ENCODE measurements around the gene CETN1. TPM values are rescaled to one million over a fixed set of nuclear protein-coding genes. Genes with fewer than 3 reads are reported as not detected.

CETN1 gene
- total RNA-seq, 1 experiment from 2014 or later, result not detected

DNA sequence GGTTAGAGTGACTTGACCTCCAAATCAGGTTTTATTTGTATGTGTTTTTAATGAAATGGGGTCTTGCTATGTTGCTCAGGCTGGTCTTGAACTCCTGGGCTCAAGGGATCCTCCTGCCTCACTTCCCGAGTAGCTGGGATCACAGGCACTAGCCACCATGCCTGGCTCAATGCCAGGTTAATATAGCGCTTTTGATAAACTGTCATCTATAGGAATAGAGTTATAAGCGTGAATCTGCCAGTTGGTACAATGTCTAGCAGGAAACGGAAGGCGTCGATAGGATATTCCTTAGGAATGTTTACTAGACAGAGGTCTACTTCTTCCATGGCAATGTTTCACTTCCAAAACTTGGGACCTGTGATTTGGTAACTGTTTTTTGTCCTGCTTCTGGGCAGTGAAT is 42.1 kb downstream of the CETN1 start:
- no peak for DNase-seq (ENCODE audit: low read depth)

DNA sequence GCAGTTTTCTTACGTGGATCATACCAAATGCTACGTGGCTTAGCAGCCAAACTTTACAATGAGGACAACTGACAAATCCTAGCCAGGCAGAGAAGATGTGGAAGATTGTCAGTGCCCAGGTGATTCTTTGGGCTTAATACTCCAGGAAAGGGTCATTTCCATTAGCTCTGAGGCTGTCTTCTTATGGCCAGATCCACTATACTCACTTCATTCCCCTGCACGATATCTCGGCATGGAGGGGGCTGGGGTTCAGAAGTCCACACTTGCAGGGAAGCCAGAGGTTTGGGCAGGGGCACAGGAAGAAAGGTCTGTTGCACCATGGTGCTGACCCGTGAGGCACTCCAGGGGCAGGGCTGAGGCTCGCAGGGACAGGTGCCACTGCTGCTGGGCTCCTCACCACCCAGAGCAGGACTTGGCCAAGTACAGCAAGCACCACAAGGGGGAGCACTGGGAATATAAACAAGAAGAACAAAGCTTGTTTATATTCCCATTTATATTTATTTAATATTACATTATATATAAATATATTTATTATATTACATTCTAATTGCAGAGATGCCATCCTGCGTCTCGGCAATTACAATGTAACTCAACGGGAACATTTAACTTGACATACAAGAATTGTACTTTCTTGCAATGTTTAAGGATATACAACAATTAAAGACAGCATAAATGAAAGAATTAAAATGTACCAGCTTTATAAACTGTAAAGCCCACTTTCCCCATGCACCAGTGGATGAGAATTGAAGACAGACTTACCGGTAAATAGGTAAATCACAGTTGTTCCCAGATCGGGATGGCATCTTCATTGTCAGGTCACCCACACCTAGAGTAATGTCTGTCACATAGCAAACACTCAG is 43.8 kb downstream of the CETN1 start:
- DNase-seq (ENCODE audit: low read depth), result peak; percentile 62

DNA sequence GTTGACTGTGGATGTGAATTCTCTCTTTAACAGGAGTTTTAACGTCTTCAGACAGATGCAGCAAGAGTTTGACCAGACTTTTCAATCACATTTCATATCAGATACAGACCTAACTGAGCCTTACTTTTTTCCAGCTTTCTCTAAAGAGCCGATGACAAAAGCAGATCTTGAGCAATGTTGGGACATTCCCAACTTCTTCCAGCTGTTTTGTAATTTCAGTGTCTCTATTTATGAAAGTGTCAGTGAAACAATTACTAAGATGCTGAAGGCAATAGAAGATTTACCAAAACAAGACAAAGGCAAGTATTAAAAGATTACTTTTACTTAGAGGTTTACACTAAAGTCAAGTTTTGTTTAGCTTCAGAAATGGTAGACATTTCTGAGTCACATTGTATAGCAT is 47.1 kb downstream of the CETN1 start:
- DNase-seq (ENCODE audit: low read depth), result no peak

DNA sequence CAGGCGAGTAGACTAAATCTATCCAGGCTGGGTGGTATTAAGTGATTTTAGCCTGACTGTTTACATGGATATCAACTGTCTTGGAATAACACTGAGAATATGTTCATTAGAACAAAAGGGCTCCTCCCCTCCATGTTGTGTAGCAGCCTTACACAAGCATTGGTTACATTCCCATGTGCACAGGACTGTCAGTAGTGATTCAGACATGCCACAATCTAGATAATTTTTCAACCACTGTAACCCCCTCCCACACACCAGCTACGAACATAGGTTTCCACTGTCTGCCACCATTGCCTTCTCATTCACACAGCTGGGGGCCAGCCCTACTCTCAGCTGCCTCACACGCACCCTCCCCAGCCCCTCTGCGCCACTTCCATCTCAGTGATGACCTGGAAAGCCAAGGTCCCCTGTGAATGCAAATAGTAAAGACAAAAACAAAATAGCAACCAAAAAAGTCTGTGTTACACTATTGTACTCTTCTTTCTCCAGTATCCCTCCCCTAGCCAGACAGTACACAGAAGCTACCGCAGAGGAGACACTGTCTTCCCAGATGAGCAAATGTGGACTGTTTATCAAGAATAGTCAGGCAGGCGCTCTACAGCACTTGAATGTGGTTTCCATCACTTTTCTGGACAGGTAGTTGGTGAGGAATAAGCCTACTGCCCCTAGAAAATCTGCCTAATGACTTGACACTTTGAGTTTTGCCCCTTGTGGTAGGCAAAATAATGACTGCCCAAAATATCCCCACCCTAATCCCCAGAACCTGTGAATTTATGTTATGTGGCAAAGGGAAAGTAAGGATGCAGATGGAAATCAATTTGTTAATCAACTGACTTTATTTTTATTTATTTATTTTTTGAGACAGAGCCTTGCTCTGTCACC is 49.3 kb downstream of the CETN1 start:
- no peak for DNase-seq (ENCODE audit: low read depth)

DNA sequence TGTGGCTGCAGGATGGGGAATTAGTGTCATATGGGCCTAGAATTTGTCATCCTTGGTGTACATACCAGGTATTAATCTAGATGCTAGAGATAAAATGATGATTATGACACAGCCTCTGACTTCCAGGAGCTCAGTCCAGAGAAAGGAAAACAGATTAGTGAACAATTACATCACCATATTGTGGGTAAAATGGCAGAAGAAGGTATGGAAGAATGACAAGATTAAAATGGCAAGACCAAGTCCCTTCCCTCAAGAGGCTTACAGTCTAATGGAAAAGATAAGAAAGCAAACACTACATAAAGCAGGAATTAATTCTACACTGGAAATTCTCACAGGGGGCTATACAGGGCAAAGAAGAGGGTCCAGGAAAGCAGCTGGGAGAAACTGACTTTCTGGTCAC is 51.4 kb downstream of the CETN1 start:
- peak; percentile 21 for DNase-seq (ENCODE audit: low read depth)

Other genes starting within 250 kb of the CETN1 start
- gene COLEC12, start 79.7 kb upstream of the CETN1 start, total RNA-seq (2014; rRNA removed; shearing (Covaris generic)), result 39.2 and 61.2 TPM in 2 replicates
- 0.98 and 3.7 TPM in 2 replicates for gene CLUL1, start 16.6 kb downstream of the CETN1 start, total RNA-seq (2014; rRNA removed; shearing (Covaris generic))
- gene TYMS, start 77.3 kb downstream of the CETN1 start, total RNA-seq (2014; rRNA removed; shearing (Covaris generic)), result 49.0 and 66.4 TPM in 2 replicates
- 3.5 and 4.5 TPM in 2 replicates for gene ENOSF1, start 132.2 kb downstream of the CETN1 start, total RNA-seq (2014; rRNA removed; shearing (Covaris generic))
- gene YES1, start 231.9 kb downstream of the CETN1 start, total RNA-seq (2014; rRNA removed; shearing (Covaris generic)), result 127 and 160 TPM in 2 replicates